COLO668 (cell line): ENCODE data around the gene PIK3R5.

Source experiments
- DNase-seq: peaks from one replicate; lab custom pipeline; 2025; ENCODE audit not compliant: unreplicated experiment; lab: John Stamatoyannopoulos, UW

The PIK3R5 gene

DNA sequence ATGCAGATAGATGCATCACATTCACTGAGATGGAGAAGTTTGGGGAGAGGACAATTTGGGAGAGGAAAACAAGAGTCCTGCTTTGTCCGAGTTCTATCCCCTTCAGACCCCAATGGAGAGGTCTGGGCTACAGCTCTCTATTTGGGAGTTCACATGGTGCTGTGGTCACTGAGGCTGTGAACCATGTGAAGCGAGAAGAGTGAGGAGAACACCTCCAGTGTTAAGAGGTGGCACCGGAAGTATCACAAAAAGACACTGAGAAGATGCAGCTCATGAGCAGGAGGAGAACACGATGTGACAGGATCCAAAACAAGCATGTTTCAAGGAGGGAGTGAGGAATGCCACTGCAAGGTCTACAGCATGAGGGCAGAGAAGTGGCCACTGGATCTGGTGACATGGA is 39.7 kb downstream of the PIK3R5 start:
- no peak for DNase-seq

DNA sequence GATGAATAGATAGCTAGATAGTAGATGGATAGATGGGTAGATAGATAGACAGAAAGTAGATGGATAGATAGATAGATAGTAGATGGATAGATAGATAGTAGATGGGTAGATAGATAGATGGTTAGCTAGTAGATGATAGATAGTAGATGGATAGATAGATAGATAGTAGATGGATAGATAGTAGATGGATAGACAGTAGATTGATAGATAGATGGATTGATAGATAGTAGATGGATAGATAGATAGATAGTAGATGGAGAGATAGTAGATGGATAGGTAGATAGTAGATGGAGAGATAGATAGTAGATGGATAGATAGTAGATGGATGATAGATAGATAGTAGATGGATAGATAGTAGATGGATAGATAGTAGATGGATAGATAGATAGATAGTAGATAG is 40.4 kb downstream of the PIK3R5 start:
- DNase-seq = no peak

DNA sequence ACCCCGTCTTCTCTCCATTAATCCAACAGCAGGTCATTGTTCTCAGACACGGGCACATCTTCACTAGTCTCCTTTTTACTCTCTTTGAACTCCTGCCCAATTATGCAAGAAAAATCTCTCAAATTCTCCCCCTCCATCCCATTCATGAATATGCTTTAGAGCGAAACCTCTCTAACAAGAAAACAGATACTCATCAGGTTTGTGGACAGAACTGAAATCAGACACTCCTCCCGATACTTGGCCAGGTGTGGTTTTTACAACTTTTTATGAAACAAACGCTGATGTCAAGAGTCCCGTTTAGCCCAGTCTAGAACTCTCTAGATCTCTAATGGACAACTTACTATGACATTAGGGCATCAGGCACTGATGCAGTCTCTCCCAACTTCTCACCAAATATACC is 40.9 kb downstream of the PIK3R5 start:
- no peak for DNase-seq

DNA sequence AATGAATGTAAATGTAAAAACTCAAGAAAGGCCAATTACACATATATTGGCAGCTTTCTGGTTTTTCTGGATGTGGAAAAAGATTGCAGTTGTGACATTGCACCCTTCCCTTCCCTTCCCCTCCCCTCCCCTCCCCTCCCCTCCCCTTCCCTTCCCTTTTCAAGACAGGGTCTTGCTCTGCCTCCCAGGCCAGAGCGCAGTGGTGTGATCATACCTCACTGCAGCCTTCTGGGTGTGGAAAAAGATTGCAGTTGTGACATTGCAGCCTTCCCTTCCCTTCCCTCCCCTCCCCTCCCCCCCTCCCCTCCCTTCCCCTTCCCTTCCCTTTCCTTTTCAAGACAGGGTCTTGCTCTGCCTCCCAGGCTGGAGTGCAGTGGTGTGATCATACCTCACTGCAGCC is 41.7 kb downstream of the PIK3R5 start:
- no peak for DNase-seq

DNA sequence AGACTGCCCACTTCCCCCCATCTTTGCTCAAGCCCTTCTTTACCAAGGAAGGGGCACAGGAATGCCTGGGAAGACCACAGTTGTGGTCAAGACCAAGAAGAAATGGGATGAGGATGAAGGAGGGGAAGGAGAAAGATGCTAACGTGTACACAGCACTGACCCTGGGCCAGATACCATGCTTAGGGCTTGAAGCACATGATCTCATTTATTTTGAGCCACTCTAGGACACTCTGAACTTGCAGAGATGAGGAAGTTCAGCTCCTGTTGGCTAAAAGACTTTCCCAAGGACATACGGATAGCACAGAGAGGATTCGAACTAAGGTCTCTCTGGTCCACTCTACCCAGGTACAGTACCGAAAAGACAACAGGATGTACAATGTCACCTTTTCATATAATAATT is 42.6 kb downstream of the PIK3R5 start:
- no peak for DNase-seq

DNA sequence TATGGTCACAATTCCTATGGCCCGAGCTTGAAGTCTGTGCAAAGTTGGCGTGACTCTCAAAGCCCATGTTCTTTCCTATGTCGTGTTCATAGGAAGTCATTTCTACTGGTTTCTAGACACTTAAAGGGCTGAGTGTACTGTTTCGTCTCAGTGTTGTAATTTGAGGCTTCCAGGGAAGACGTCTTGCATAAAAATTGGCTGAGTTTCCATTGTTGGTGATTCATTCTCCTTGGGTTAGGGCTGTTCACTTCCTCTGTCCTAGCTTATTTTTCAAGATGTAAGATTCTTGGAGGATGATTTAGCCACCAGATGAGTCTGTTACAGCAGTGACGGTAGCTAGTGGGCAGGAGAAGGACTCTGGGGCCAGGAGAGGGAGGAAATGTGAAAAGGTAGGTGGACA is 43.1 kb downstream of the PIK3R5 start:
- no peak for DNase-seq

DNA sequence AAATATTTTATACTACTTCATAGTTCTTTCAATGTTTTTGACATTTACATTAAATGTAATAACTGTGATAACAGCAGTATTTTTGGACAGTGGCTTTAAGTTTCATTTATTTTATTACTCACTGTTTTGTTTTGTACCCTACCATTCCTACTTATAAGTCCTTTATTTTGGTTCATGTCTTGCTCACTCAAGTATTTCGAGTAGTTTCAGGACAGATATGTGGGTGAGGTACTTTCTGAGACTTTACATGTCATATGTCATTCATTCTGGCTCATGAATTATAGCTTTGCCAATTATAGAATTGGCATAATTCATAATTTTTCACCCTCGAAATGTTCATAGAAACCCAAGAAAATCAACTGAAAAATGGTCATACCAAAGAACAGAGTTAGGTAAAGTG is 44.4 kb downstream of the PIK3R5 start:
- no peak for DNase-seq

DNA sequence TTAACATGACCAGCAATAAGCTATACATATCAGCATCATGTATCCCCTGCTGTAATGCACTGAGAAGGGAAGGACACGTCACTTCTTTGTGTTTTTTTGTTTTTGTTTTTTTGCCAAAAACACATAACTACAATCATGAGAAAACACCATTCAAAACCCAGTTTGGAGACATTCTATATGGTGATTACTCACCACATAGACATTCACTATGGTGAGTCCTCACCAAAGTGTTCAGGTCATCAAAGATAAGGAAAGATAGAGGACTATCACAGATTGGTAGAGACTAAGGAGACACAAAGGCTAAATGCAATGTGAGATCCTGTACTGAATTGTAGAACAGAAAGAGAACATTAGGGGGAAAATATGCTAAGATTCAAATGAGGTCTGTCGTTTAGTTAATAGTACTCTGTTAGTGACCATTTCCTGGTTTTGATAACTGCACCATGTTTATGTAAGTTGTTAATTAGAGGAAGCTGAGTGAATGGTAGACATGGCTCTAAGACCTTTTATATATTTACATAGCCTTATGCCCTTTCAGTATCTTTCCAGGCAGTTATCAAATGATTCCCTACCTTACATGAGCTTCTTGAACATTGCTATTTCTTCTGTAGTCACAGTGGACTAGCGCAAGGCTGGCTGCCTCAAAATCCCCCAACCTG is 46.6 kb downstream of the PIK3R5 start:
- DNase-seq = no peak

DNA sequence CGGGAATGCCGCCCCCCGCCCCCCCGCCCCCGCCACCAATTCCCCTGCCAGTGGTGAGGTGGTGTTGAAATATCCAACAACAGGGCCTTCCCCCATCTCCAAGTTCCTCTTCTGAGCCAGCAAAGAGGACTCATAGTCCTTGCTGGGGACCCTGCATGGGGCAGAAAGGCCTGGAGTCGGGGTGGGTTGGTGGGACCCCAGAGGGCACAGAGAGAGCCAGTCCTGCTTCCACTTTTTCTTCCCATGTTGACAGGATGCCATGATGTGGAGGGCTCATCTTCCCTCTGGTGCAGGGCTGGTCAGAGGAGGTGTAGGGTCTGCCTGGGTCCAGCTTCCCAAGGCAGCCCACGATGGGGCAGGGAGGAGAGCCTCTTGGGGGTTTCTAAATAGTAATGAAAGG is 49.0 kb downstream of the PIK3R5 start:
- no peak for DNase-seq

DNA sequence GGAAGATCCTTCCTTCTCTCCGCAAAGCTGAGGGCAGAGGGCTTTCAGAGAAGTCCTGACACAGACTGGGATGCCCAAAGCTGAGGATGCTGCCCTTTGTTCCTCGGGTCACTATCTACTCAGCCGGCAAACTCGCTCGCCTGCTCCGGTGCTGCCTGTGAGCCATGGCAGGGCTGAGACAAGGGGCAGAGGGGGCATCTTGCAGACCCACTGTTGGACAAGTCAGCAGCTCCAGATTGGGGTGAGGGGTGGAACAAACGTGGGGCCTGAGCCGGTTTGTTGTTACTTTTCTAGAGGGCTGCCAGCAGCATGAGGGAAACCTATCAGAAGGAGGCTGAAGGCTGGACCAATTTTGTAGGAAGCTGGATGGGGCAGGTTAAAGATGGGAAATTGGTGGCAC is 51.0 kb downstream of the PIK3R5 start:
- DNase-seq = no peak

DNA sequence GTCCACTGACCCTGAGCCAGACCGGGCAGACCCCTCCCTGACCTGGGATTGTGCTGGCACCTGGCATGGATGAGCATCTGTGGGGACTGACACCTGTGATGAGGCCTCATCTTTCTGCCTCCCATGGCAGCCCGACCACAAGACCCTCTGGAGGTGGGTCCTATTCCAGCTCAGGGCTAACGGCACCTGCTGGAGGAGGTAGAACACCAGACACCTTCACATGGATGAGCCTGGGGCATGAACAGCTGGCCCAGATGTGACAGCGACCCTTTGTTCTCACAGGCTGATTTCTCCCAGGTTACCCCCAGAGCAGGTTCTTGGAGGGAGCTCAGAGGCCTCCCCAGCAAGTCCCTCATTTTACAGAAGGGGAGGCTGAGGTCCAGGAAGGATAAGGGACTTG is 51.6 kb downstream of the PIK3R5 start:
- DNase-seq = no peak

DNA sequence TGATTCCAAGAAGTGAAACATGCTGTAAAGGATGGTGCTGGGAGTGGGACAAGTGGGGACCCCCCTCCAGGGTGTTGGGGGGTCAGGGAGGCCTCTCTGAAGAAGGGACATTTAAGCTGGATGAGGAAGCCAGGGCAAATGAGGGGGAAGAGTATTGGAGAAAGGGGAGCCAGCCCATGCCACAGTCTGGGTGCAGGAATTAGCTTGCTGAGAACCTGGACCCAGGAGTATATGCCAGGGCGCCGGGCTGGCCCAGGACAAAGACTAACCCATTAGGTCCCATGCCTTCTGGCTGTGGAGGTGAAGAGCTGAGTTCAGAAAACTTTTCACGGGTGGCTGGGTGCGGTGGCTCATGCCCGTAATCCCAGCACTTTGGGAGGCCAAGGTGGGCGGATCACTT is 52.4 kb downstream of the PIK3R5 start:
- no peak for DNase-seq

DNA sequence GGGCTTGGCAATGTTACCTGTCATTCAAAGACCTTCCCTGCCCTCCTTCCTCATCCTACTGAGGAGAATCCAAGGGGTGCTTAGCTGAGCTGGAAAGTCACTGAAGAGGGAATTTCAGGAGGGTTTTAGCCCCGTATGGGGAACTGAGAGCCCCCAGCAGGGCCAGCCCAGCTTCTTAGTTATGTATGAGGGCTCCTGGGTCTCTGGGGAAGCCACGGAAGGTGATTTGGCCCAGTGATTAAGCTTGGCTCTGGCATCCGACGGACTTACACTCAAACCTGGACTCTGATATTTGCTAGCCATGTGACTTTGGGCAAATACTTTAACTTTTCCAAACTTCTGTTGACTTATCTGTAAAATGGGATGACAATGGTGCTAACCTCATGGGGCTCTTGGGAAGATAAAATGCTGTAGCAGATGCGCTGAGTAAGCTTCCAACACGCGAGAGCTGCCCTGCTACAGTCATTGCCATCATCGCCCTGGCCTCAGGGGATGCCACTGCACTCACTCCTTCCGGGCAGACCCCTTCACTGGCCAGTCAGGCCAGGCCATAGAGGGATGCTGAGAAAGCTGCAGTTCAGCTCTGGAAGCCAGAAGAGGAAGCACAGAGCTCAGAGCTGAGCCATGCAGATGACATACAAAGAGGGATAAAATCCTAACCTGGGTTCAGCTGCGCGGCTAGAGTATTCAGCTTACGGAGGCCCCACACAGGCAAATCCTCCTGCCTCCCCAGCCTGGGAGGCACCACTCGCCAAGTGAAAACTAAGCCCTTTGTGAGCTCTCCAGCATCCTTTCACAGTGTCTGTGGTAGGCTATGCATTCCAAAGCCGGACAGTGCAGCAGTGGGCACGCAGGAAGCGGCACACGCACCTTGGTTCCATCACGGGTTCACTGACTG is 53.2 kb downstream of the PIK3R5 start:
- no peak for DNase-seq

DNA sequence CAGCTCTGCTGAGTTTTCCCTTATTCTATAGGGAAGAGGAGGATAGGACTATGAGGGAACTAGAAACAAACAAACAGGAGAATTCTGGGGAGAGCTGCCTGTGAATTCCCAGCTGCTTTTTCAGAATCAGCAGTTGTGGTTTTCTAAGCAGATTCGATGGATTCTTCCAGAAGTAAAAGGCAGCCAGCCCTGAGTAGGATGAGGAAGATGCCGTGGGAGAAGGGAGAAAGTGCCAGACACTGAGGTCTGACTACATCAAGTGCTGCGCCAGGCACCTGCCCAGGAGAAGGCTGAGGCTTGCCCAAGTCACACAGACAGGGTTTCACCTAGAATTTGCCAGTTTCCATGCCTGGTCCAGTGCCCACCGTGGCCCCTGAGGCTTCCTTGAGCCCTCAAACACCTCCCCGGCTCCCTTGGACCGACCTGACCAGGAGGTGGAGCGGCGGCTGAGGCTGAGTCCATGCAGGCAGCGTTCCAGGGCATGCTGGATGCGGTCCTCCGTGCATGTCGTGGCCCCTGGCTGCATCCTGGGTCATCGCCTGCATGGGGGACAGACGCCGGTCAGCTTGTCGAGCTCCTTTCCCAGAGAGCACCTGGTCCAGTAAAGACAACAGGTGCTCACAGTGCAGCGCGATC is 54.4 kb downstream of the PIK3R5 start:
- no peak for DNase-seq

DNA sequence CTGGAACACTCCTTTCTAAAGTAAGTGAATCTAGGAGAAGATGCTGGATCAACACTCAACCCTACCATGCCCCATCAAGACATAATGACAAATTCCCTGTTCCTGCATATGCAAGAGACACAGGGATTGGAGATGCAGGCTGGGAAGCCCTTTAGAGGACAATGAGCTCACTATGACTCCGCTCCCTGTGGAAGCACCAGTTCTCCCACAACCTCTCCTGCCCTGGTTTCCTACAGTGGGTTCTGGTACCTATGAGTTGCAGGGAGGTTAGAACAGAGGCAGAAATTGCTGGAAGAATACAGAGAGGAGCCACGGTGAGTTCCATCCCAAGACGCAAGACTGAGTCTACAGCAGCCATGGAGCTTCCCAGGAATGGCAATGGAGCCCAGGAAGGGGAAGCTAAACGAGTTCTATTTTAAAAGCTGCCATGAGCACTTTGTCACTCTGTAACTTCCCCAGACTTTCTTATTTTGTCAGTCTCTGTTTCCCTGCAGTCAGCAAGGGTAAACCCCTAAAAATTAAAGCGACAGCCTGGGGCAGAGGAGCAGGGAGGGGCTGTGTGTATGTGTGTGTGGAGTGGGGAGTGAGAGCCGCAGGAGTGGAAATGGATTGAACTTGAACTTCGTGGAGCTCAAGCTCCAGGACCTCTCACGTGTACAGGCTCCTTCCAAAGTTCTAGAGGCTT is 55.8 kb downstream of the PIK3R5 start:
- DNase-seq = no peak

DNA sequence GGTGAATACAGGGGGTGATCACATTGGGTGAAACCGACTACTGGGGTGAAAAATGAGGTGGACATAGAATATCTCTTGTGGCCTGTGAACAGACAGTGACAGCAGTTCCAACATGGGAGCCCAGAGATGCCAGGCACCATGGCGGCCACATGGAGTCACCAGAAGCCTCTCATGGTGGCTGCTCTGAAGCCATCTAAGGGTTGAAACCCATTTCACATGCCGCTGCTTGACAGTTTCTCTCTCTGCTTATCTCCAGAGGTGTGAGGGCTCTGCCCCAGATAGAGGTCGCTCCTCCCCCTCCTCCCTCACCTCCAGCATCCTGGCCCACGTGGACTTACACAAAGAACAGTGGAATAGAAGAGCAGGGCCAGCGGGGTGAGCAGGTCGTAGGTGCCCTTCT is 60.2 kb downstream of the PIK3R5 start:
- no peak for DNase-seq

DNA sequence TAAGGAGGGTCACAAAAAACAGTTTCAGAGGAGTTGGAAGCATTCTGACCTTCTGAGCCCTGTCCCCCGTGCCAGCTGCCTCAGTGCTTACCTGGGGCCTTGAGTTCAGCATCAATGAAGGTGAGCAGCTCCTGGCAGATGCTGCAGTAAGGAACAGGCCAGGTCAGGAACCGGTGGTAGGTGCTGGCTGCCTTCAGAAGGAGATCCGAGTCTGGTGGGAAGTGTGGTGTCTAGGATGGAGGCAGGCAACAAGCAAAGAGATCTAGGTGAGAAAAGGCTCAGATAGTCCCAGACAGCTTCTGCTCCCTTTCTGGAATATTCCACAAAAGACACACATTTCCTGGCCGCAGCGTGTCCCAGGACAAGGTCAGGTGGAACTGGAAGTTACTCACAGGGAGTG is 60.8 kb downstream of the PIK3R5 start:
- DNase-seq = no peak

DNA sequence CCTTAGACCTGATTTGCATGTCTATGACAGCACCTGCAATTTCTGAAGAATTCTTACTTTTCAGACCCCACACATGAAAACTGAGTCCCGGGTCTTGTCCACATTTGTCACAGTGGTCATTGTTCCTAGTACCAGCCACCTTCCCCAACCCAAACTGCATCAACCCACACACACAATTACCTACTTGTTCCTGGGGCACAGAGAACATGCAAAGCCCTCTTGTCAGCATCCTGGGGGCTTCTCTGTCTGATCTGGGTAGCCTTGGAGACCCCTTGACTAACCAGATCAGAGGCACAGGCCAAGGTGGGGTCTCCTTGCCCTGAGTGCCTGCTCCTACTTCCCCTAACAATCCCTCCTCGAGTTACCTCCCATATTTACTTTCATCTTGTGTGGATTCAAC is 61.3 kb downstream of the PIK3R5 start:
- DNase-seq = no peak

DNA sequence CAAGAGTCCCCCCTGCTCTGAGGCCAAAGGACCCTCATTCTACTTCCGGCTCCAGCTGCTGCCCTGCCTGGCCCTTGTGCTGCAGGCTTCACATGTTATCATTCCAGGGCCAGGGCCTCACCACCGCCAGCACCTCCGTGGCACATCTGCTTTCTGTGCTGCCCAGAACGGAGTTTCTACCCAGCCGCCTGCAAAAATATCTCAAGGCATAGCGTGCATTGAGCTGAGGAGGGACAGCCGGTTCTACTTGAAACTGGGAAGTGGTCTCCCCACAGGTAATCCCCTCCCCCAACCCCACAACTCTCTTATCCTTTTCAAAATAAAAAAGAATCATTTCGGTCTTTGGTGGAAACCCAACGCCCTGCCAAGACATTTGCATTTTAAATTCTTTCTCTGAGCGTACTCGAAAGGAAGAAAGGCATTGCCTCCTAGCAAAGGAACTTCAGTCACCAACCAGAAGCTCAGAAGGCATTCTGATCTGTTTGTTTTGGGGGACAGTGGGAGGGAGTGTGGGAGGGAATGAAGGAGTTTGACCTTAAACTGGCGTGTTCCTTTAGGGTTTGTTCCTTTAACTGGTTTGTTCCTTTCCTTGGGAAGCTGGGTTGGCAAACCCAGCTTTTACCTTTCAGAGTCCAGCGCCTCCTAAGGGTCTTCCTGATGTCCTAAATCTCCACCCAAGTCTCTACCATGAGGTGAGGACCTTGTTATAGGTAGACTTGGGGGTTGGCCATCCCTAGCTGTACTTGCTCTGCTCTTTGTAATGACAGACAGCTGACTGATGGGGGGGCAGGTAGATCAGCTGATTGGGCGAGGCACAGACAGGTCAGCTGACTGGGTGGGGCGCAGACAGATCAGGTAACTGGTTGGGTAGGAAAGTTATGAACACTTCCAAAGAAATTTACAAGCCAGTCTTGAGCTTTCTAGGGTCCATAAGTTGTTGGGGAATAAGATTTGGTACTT is 64.6 kb downstream of the PIK3R5 start:
- no peak for DNase-seq

DNA sequence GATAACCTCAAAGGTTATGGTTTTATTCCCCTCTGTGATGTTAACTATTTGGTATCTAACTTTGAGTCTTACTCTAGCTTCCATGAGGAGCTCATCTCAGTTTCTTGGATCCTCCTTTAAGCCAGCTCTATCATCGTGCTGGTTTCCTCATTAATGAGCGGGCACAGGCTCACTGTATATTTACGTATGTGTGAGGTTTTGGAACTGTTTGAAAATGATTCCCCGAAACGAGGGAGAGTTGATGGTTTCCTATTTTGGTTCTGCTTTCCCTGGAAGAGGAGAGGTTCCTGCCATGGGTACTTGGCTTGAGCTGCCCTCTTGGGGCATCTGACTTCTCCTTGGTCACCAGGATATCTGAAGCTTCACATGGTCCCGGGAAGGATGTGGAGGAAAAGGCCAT is 65.3 kb downstream of the PIK3R5 start:
- DNase-seq = no peak

DNA sequence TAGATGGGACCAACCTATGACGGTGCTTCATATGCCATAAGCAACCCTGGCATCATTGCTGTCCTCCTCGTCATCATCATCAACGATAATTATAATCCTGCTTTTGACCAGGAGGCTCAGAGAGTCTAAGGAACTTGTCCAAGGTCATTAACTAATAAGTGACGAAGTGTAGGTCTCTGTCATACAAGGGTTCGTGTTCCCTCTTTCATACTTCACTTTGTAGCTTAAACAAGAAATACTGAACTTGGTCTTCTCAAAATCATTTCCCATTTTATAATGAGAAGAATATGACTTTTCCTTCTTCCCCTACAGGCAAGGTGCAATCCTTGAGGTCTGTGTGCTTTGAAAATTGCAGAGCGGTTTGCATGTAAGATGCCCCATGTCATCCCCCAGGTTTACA is 66.9 kb downstream of the PIK3R5 start:
- no peak for DNase-seq
